ENCODE results near the gene ADGRV1.
"Not testable (repeated sequence)": the region's sequence is repeated elsewhere in the genome, so short reads cannot be mapped to it uniquely, and the experiment has no call there.

The ADGRV1 gene

DNA sequence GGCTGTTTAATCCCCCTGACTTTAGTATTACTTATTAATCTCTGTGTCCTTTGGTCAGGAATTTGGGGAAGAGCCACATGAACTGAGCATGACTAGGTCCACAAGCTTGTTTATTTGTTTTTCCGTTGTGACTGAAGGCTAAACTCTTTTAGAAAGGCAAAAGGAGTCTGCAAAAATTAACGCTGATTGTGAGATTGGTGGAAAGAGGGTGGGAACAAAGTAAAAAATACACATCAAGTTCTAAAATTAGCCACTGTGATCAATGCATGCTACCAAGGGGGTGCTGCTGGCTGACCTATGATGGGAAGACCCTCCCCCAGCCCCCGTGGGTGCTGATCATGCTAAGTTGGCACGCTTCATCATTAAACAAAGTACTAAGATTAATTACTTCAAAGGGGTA lies 356.8 kb downstream of the ADGRV1 start:
- no peak overlapping the region for H3K4me3 ChIP-seq (ENCODE audit: low read depth, low read length)
- no peak for DNase-seq (ENCODE audit: low read depth)
- TF ChIP-seq POLR2A (IDR thresholded peaks at IDR 0.05; ENCODE audit: extremely low read depth, insufficient read length) (no peak), MYC (IDR thresholded peaks at IDR 0.05; ENCODE audit: low read depth, low read length) (no peak)
- TF ChIP-seq, protein P1, sequence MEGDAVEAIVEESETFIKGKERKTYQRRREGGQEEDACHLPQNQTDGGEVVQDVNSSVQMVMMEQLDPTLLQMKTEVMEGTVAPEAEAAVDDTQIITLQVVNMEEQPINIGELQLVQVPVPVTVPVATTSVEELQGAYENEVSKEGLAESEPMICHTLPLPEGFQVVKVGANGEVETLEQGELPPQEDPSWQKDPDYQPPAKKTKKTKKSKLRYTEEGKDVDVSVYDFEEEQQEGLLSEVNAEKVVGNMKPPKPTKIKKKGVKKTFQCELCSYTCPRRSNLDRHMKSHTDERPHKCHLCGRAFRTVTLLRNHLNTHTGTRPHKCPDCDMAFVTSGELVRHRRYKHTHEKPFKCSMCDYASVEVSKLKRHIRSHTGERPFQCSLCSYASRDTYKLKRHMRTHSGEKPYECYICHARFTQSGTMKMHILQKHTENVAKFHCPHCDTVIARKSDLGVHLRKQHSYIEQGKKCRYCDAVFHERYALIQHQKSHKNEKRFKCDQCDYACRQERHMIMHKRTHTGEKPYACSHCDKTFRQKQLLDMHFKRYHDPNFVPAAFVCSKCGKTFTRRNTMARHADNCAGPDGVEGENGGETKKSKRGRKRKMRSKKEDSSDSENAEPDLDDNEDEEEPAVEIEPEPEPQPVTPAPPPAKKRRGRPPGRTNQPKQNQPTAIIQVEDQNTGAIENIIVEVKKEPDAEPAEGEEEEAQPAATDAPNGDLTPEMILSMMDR (IDR thresholded peaks at IDR 0.05; ENCODE audit: low read depth, low read length): no peak
- TF ChIP-seq, protein P2, sequence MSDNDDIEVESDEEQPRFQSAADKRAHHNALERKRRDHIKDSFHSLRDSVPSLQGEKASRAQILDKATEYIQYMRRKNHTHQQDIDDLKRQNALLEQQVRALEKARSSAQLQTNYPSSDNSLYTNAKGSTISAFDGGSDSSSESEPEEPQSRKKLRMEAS (IDR thresholded peaks at IDR 0.05; ENCODE audit: low read depth, low read length): no peak

DNA sequence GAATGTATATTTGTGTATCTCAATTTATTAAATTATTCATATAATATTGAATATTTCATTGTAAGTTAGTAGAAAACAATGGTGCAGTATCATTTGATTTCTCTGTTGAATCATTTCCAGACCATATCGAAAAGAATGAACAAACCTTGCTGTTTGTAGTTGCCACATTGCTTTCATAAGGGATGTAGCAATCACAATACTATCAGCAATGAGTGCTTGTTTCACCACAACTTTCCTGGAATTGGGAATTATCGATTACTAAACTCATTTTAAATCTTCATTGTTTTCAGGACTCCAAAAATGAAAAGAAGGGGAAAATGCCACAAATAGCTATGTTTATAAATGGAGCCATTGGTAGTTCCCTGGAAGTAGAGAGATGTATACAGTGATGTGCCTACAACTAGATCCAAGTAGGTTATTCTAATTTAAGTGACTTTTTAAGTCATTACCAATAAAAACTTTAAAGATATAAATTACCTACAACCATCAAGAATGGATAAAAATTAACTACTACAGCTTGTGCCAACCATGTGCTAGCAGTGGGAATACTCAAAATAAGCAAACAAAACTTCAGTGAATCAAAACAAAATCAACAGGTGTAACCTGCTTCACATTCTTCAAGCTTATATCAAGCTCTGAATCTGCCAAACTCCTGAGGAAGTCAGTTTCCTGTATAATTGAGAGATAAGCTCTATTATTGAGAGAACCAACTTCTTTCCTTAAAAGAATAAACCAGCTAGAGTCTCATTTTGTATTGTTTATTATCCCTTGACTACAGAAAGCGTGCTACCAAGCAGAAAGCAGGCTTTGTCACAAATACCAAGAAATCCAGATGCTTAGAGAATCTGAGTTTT lies 358.6 kb downstream of the ADGRV1 start:
- TF ChIP-seq POLR2A (IDR thresholded peaks at IDR 0.05; ENCODE audit: extremely low read depth, insufficient read length) (no peak), MYC (IDR thresholded peaks at IDR 0.05; ENCODE audit: low read depth, low read length) (no peak)
- TF ChIP-seq, protein P2 (IDR thresholded peaks at IDR 0.05; ENCODE audit: low read depth, low read length): no peak
- TF ChIP-seq, protein P1 (IDR thresholded peaks at IDR 0.05; ENCODE audit: low read depth, low read length): no peak
- no peak for DNase-seq (ENCODE audit: low read depth)
- H3K4me3 ChIP-seq (ENCODE audit: low read depth, low read length): no peak overlapping the region

DNA sequence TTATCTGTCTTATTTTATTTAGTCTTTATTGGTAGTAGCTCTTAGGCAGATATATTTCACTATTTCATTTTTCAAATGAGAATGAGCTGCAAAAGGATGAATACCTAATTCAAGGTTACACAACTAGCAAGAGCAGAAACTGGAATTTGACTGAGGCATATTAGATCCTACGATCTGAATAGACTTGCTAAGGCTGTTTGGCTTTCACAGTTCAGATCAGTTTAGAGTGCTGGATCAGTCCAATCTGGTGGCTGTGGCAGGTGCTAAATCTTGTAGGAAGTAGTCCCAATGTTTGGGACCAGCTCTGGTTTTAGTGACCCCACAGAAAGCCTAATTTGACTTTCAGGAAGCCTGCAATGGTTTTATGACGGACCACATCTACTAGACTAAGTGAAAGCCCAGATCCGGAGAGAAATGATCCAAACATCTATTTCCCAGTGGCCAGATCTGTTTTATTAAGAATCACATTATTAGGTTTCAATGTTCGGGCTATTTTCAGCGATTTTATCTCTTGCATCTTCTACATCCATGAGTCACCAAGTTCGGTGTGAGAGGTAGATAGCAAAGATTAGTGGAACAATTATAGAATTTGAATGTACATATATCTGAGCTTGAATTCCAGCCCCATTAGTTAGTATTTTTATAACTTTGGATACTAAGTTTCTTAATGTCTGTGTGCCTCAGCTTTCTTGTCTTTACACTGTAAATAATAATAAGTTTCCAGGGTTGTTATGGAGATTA lies 359.5 kb downstream of the ADGRV1 start:
- TF ChIP-seq, protein P1 (IDR thresholded peaks at IDR 0.05; ENCODE audit: low read depth, low read length): no peak
- TF ChIP-seq, protein P2 (IDR thresholded peaks at IDR 0.05; ENCODE audit: low read depth, low read length): no peak
- TF ChIP-seq MYC (IDR thresholded peaks at IDR 0.05; ENCODE audit: low read depth, low read length) (no peak), POLR2A (IDR thresholded peaks at IDR 0.05; ENCODE audit: extremely low read depth, insufficient read length) (no peak)
- H3K4me3 ChIP-seq (ENCODE audit: low read depth, low read length): no peak overlapping the region
- DNase-seq (ENCODE audit: low read depth): no peak

DNA sequence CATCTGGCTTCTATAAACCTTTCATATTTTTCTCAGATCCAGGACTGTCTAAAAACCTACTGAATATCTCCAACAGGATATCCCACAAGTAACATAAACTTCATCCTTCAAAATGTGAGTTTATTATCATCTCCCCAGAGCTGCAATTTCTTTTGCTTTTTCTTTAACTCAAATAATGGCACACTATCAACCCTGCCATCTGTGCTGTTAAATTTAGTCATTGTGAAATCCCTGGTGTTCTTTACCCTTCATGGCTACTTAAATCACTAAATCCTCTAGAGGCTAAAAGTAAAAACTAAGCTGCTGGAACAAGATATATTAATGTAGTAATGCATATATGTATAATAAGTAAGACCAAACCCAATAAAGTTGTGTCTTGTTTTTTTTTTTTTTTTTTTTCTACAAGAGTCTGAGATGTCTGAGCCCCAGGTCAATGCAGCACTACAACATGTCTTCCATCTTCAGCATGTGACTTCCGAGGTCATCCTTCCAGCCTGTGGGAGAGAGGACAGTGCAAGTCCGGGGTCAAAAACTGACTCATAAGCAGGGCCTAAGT lies 362.9 kb downstream of the ADGRV1 start:
- DNase-seq (ENCODE audit: low read depth): no peak
- TF ChIP-seq POLR2A (IDR thresholded peaks at IDR 0.05; ENCODE audit: extremely low read depth, insufficient read length) (no peak), MYC (IDR thresholded peaks at IDR 0.05; ENCODE audit: low read depth, low read length) (no peak)
- TF ChIP-seq, protein P1 (IDR thresholded peaks at IDR 0.05; ENCODE audit: low read depth, low read length): no peak
- TF ChIP-seq, protein P2 (IDR thresholded peaks at IDR 0.05; ENCODE audit: low read depth, low read length): no peak
- no peak overlapping the region for H3K4me3 ChIP-seq (ENCODE audit: low read depth, low read length)

DNA sequence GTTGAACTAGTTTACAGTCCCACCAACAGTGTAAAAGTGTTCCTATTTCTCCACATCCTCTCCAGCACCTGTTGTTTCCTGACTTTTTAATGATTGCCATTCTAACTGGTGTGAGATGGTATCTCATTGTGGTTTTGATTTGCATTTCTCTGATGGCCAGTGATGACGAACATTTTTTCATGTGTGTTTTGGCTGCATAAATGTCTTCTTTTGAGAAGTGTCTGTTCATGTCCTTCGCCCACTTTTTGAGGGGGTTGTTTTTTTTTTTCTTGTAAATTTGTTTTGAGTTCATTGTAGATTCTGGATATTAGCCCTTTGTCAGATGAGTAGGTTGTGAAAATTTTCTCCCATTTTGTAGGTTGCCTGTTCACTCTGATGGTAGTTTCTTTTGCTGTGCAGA lies 365.6 kb downstream of the ADGRV1 start:
- not testable (repeated sequence) for DNase-seq (ENCODE audit: low read depth); H3K4me3 ChIP-seq (ENCODE audit: low read depth, low read length)

DNA sequence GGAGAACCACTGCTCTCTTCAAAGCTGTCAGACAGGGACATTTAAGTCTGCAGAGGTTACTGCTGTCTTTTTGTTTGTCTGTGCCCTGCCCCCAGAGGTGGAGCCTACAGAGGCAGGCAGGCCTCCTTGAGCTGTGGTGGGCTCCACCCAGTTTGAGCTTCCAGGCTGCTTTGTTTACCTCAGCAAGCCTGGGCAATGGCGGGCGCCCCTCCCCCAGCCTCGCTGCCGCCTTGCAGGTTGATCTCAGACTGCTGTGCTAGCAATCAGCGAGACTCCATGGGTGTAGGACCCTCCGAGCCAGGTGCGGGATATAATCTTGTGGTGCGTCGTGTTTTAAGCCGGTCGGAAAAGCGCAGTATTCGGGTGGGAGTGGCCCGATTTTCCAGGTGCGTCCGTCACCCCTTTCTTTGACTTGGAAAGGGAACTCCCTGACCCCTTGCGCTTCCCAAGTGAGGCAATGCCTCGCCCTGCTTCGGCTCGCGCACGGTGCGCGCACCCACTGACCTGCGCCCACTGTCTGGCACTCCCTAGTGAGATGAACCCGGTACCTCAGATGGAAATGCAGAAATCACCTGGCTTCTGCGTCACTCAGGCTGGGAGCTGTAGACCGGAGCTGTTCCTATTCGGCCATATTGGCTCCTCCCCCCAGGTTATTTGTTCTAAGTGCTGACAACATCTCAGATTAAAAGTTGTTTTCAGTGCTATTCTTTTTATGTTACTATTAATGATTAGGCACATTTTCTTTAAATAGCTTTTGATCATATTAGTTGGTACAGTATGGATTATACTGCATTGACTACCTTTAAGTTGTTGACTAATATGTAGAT lies 370.6 kb downstream of the ADGRV1 start:
- H3K4me3 ChIP-seq (ENCODE audit: low read depth, low read length); DNase-seq (ENCODE audit: low read depth): not testable (repeated sequence)

Data from NB4 (cell line).